Large intestine (tissue), 3 donors: ENCODE results near the gene EVA1B. TPM values are rescaled to one million over a fixed set of nuclear protein-coding genes. Genes with fewer than 3 reads are reported as not detected.
A peak's percentile ranks its signal among the peaks of the same experiment; 100 is the strongest.

Experiments used
- DNase-seq, 2 donors: peaks; one replicate each; pipeline versions ENCODE4 v3.0.0 to v3.0.0-alpha.2; 2013
- H3K27ac ChIP-seq: one replicate; pipeline ENCODE4 v1.5.1; 2013; ENCODE audit warnings: low read length
- H3K27me3 ChIP-seq: 2 replicates; pipeline ENCODE4 v1.6.1; 2013; ENCODE audit warnings: low read length; ENCODE audit not compliant: control insufficient read depth, insufficient read depth
- H3K36me3 ChIP-seq: 2 replicates; pipeline ENCODE4 v1.6.1; 2013; ENCODE audit warnings: low read length; ENCODE audit not compliant: control insufficient read depth, insufficient read depth
- H3K4me1 ChIP-seq: one replicate; pipeline ENCODE4 v1.6.1; 2013; ENCODE audit warnings: low read length; ENCODE audit not compliant: control insufficient read depth, insufficient read depth
- H3K4me3 ChIP-seq: one replicate; pipeline ENCODE4 v1.5.1; 2013; ENCODE audit warnings: low read length
- H3K9me3 ChIP-seq: one replicate; pipeline ENCODE4 v1.6.1; 2013; ENCODE audit warnings: mild to moderate bottlenecking, low read depth, low read length, moderate library complexity; ENCODE audit not compliant: control insufficient read depth
- WGBS: methylation state at CpG from one replicate; pipeline ENCODE4 v1.1.5; 2013; ENCODE audit warnings: low lambda C conversion rate; ENCODE audit not compliant: insufficient coverage; 5-methylcytosine and 5-hydroxymethylcytosine counted together
- polyA plus RNA-seq: library from polyadenylated mRNA; unstranded; fragments of 120-200 nt; gene quantifications from one replicate; pipeline ENCODE4 v1.2.1, GENCODE V29; 2013

EVA1B gene
- polyA plus RNA-seq, 1 donor, result 33.0 TPM

DNA sequence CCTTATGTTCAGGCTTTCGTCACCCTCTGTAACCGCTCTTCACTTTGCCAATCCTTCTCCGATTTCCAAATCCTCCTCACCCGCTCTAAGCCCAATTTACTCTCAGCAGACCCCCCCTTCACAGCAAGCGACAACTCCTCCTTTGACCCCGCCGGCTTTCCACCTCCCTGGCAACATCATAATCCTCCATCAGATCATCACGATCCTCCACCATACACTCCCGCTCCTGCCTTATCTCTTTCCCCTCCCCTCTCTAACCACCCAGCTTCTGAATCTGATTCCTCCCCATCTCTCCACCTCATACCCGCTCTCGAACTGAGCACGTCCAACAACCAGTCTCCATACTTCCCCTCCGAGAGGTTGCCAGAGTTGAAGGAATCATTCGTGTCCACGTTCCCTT, 7.5 kb upstream of the EVA1B start:
- Histone ChIP-seq H3K4me1 (no peaks in the 10 kb centered on the region), H3K9me3 (no peaks in the 10 kb centered on the region), H3K4me3 (no peak overlapping the region), H3K27ac (no peak overlapping the region), H3K36me3 (no peaks in the 10 kb centered on the region), H3K27me3 (peaks cover 13% of the 10 kb centered on the region)
- WGBS, result 87% methylated on average over 3 of the region's 15 CpGs
- DNase-seq, result no peak

DNA sequence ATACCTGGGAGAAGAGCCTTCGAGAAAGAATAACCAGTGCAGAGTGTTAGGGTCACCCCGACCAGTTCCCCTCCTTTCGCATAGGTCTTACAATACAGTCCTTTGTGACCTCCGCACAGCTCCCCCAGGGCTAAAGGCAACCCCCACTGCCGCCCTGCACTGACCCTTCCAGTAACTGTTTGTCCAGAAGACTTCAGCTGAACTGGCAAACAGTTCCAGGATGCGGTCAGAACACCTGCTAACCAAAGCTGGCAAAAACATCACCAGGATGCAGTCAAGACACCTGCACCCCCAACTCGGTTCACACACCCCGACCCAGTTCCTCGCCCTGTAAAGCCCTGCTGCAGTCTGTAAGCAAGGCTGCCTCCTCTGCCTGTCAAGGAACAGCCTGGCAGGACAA, 6.4 kb upstream of the EVA1B start:
- Histone ChIP-seq H3K27me3 (peaks cover 13% of the 10 kb centered on the region), H3K4me1 (no peaks in the 10 kb centered on the region), H3K27ac (no peak overlapping the region), H3K36me3 (no peaks in the 10 kb centered on the region), H3K4me3 (no peak overlapping the region), H3K9me3 (no peaks in the 10 kb centered on the region)
- no CpG with 5 or more reads among the region's 9 CpGs for WGBS
- no peak for DNase-seq

- Histone ChIP-seq H3K36me3 (no peaks in the 10 kb centered on the region), H3K4me1 (peaks cover 10% of the 10 kb centered on the region), H3K27ac (no peak overlapping the region), H3K4me3 (no peak overlapping the region), H3K9me3 (no peaks in the 10 kb centered on the region), H3K27me3 (peaks cover 13% of the 10 kb centered on the region)
- DNase-seq, result peak in 1 of 2 donors; percentile 28
- WGBS, result no CpG with 5 or more reads among the region's 6 CpGs
Observed at GRCh38 chr1:36328713-36329112, 5.3 kb upstream of the EVA1B start.

DNA sequence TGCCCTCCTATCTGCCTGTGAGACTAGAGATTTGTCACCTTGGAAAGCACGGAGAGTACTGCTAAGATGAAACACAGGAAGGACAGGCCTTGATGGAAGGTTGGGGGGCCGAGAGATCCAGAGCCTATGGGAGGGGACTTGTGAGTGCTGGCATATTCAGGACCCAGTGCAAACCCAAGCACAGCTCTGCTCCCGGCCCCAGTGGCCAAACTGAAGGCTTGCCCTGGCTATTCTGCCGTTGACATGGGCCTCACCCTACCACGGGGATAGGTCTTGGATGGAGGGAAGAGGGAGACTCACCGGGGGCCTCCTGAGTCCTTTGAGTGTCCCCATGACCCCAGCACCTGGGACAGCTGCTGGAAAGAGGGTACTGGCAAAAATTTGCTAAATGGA, 4.6 kb upstream of the EVA1B start:
- Histone ChIP-seq H3K9me3 (no peaks in the 10 kb centered on the region), H3K36me3 (no peaks in the 10 kb centered on the region), H3K4me3 (no peak overlapping the region), H3K4me1 (peaks cover 10% of the 10 kb centered on the region), H3K27me3 (peaks cover 13% of the 10 kb centered on the region), H3K27ac (no peak overlapping the region)
- WGBS, result no CpG with 5 or more reads among the region's 6 CpGs
- no peak for DNase-seq

DNA sequence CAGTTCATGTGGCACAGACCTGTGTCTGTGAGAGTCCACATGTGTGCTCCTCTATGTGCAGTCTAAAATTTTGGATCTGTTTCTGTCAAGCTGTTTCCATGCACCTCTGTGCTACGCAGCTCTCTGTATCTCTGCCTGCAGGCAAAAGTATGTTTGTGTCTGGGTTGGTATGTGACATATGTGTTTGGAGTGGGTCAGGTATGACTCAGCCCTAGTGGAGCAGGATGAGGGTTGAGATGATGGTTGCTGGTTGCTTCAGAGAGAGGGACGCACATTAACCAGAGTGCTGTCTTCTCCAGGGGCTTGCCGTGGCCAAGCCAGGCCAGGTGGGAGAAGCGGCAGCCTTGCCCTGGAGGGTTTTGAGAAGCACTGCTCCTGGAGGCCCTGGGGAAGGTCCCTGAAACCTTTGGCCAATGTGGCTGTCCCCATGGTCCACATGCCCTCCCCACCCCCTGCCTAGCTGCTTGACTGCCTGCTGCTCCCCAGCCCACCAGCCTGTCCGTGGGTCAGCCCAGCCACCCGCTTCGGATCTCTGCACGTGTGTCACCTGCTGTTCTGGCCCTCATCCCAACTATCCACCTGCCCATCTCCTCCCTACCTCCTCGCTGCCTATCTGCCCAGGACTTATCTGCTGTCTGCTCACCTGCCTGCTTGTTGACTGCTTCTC, 4.1 kb upstream of the EVA1B start:
- no CpG with 5 or more reads among the region's 9 CpGs for WGBS
- Histone ChIP-seq H3K9me3 (no peaks in the 10 kb centered on the region), H3K27ac (no peak overlapping the region), H3K4me1 (peaks cover 10% of the 10 kb centered on the region), H3K4me3 (no peak overlapping the region), H3K27me3 (peaks cover 14% of the 10 kb centered on the region), H3K36me3 (no peaks in the 10 kb centered on the region)
- no peak for DNase-seq

DNA sequence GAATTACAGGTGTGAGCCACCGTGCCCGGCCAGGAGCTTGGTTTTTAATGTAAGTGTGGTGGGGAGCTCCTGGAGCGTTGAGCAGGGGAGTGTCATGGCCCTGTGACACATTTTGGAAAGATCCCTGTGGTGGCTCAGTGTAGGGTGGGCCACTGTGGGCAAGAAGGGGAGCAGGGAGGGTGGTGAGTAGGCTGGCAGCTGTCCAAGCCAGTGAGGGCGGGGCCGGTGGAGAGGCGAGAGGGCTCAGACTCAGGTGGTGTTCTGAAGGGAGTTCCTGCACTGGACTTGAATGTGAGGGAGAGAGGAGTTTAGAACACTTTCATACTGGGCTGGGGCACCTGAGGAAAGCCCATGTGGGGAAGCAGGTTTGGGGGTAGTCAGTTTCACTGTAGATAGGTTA, 3.1 kb upstream of the EVA1B start:
- peaks cover 6% of the 10 kb centered on the region for H3K9me3 ChIP-seq
- H3K27me3 ChIP-seq, result peaks cover 5% of the 10 kb centered on the region
- no peak overlapping the region for H3K4me3 ChIP-seq
- DNase-seq, result peak in 1 of 2 donors; percentile 30
- H3K36me3 ChIP-seq, result no peaks in the 10 kb centered on the region
- H3K4me1 ChIP-seq, result peaks cover 15% of the 10 kb centered on the region
- WGBS, result no CpG with 5 or more reads among the region's 6 CpGs
- no peak overlapping the region for H3K27ac ChIP-seq

DNA sequence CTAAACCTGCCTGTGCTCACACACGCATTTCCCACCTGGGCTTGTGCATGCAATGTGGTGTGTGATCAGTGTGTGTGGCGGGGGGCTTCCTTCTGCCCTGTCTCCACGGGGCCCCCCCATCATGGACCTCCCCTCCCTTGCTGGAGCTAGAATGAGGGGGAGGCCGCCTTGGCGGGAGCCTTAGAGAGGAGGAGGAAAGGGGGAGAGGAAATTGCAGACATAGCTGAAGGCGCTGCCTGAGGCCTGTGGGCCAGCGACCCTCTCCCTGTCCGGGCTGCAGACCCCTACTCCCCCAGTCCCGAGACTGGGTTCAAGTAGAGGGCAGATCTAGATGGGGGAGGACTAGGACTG, 883 bp upstream of the EVA1B start:
- Histone ChIP-seq H3K4me3 (peak overlapping the region; percentile 46), H3K4me1 (peaks cover 19% of the 10 kb centered on the region), H3K36me3 (peaks cover 3% of the 10 kb centered on the region), H3K27me3 (peaks cover 3% of the 10 kb centered on the region), H3K9me3 (peaks cover 9% of the 10 kb centered on the region), H3K27ac (peak overlapping the region; percentile 74)
- DNase-seq, result no peak
- no CpG with 5 or more reads among the region's 9 CpGs for WGBS

- DNase-seq, result peak in 1 of 2 donors; percentile 68
- H3K9me3 ChIP-seq, result peaks cover 9% of the 10 kb centered on the region
- H3K27ac ChIP-seq, result peak overlapping the region; percentile 52
- H3K27me3 ChIP-seq, result peaks cover 3% of the 10 kb centered on the region
- peak overlapping the region; percentile 49 for H3K4me3 ChIP-seq
- peaks cover 19% of the 10 kb centered on the region for H3K4me1 ChIP-seq
- WGBS, result no CpG with 5 or more reads among the region's 83 CpGs
- H3K36me3 ChIP-seq, result peaks cover 7% of the 10 kb centered on the region
Observed at GRCh38 chr1:36322786-36323635, 434 bp downstream of the EVA1B start.

DNA sequence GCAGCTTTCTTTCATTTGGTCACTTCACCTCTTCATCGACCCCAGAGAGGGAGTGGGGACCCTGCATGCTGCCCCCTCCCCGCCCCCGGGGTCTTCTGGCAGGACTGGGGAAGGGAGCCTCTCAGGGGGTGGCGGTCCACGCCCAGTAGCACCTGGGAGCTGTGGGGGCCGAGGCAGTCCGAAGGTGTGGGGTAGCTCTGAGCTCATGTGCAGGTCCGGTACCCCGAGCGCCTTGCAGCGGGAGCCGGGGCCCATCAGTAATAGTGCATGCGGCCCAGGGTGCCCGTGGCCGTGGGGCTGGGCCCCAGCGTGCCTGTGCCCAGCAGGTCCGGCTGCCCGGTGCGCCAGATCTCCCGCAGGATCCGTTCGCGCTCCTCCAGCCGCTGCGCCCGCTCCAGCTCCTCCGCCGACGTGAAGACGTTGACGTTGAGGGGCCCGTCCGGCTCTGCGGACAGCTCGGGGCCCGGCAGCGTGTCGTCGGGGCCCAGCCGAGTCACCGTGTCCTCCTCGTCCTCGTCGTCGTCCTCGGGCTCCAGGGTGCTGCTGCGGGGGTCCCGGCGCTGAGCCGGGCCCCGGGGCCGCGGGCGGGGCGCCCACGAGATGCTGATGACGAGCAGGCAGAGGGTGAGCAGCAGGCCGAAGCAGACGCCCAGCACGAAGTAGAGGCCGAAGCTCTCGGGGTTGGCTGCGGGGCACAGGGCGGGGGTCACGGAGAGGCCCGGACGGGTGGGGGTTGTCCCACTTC, 1.2 kb downstream of the EVA1B start:
- H3K9me3 ChIP-seq, result peaks cover 9% of the 10 kb centered on the region
- no peak for DNase-seq
- peaks cover 9% of the 10 kb centered on the region for H3K36me3 ChIP-seq
- H3K27ac ChIP-seq, result peak overlapping the region; percentile 5
- H3K4me1 ChIP-seq, result peaks cover 19% of the 10 kb centered on the region
- H3K27me3 ChIP-seq, result peaks cover 3% of the 10 kb centered on the region
- H3K4me3 ChIP-seq, result peak overlapping the region; percentile 49
- WGBS, result no CpG with 5 or more reads among the region's 67 CpGs

DNA sequence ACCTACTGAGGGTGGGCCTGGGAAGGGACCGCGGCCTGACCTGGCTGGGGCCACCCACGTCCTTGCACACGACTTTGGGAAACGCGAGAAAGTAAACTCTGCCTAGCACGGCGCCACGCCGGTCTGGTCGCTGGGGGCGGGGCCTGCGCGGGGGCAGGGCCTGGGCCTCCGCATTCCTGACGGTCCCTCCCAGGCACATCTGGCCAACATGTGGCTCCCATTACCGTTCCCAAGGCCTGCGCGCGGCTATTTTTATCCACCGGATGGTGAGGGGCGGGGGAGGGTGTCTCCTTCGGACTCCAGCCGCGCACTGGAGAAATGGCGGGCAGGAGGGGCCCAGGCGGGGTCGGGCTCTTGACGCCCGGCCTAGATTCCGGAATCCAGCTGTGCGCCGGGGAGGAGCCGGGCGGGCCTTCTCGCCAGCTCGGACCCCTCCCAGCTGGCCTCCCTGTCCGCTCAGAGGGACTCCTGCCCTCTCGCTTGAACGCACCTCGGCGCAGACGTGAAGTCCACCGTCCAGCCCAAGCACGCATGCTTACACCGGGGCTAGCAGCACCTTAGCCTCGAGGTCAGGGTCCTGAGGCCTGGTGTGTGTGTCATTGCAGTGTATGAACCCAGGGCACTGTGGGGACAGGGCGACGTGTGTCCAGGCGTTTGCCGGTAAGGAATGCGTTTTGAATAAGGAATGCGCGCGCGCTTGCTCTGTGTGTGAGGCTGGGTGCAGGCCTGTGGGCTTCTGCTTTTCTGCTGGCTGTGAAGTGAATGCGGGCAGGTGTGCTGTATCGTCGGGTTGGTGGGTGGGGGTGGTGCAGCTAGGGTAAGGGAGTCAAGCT, 2.1 kb downstream of the EVA1B start:
- Histone ChIP-seq H3K27me3 (peaks cover 3% of the 10 kb centered on the region), H3K9me3 (peaks cover 9% of the 10 kb centered on the region), H3K4me3 (peak overlapping the region; percentile 42), H3K27ac (peak overlapping the region; percentile 43), H3K4me1 (peaks cover 19% of the 10 kb centered on the region), H3K36me3 (peaks cover 9% of the 10 kb centered on the region)
- peak; percentile 70 to 76 for DNase-seq
- no CpG with 5 or more reads among the region's 59 CpGs for WGBS
